ENCODE measurements around the gene TEP1. TPM values are rescaled to one million over a fixed set of nuclear protein-coding genes. Genes with fewer than 3 reads are reported as not detected.

Gene TEP1
- polyA plus RNA-seq, 1 donor from 2014 or later, result 5.2 TPM

DNA sequence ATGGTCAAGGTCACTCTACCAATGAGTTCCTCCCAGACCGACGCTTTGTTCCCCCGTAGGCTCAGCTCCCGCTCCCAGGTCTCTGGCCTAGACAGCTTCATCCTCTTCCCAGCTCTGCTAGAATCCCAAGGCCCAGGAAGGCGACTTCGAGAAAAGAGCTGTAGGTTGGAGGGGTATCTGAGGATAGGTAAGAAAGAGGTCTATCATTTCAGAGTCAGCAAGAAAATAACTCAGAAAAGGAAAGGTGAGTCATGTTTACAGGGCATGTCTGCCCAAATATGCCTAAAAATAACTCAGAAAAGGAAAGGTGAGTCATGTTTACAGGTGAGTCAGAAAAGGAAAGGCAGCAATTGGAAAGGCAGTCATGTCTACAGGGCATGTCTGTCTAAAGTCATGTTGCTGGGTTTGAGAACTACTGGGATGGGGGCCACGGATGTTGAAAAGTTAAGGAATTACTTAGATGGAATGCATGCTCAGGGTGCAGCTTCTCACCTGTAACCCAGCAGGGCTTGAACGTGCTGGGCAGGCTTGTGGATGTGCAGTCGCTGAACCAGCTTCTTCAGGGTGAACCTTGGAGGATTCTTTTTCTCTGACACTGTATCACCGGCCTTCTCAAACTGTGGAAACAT lies 12.2 kb downstream of the TEP1 start:
- no peak for TF ChIP-seq EP300 (conservative IDR thresholded peaks at IDR 0.05; ENCODE audit: poor library complexity, severe bottlenecking)
- TF ChIP-seq POLR2AphosphoS5 (IDR thresholded peaks at IDR 0.05), result no peak
- TF ChIP-seq SMC3 (conservative IDR thresholded peaks at IDR 0.05; ENCODE audit: poor library complexity), result no peak
- TF ChIP-seq EZH2 (IDR thresholded peaks at IDR 0.05; ENCODE audit: borderline replicate concordance, insufficient read depth, low read length, poor library complexity, severe bottlenecking), result no peak
- no peak for TF ChIP-seq MXI1 (conservative IDR thresholded peaks at IDR 0.05; ENCODE audit: poor library complexity, severe bottlenecking)
- TF ChIP-seq TAF1 (IDR thresholded peaks at IDR 0.05; ENCODE audit: low read depth), result no peak
- TF ChIP-seq, protein P1, sequence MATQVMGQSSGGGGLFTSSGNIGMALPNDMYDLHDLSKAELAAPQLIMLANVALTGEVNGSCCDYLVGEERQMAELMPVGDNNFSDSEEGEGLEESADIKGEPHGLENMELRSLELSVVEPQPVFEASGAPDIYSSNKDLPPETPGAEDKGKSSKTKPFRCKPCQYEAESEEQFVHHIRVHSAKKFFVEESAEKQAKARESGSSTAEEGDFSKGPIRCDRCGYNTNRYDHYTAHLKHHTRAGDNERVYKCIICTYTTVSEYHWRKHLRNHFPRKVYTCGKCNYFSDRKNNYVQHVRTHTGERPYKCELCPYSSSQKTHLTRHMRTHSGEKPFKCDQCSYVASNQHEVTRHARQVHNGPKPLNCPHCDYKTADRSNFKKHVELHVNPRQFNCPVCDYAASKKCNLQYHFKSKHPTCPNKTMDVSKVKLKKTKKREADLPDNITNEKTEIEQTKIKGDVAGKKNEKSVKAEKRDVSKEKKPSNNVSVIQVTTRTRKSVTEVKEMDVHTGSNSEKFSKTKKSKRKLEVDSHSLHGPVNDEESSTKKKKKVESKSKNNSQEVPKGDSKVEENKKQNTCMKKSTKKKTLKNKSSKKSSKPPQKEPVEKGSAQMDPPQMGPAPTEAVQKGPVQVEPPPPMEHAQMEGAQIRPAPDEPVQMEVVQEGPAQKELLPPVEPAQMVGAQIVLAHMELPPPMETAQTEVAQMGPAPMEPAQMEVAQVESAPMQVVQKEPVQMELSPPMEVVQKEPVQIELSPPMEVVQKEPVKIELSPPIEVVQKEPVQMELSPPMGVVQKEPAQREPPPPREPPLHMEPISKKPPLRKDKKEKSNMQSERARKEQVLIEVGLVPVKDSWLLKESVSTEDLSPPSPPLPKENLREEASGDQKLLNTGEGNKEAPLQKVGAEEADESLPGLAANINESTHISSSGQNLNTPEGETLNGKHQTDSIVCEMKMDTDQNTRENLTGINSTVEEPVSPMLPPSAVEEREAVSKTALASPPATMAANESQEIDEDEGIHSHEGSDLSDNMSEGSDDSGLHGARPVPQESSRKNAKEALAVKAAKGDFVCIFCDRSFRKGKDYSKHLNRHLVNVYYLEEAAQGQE (IDR thresholded peaks at IDR 0.05; ENCODE audit: borderline replicate concordance), result no peak
- TF ChIP-seq, protein P2, sequence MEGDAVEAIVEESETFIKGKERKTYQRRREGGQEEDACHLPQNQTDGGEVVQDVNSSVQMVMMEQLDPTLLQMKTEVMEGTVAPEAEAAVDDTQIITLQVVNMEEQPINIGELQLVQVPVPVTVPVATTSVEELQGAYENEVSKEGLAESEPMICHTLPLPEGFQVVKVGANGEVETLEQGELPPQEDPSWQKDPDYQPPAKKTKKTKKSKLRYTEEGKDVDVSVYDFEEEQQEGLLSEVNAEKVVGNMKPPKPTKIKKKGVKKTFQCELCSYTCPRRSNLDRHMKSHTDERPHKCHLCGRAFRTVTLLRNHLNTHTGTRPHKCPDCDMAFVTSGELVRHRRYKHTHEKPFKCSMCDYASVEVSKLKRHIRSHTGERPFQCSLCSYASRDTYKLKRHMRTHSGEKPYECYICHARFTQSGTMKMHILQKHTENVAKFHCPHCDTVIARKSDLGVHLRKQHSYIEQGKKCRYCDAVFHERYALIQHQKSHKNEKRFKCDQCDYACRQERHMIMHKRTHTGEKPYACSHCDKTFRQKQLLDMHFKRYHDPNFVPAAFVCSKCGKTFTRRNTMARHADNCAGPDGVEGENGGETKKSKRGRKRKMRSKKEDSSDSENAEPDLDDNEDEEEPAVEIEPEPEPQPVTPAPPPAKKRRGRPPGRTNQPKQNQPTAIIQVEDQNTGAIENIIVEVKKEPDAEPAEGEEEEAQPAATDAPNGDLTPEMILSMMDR (IDR thresholded peaks at IDR 0.05; ENCODE audit: poor library complexity, severe bottlenecking), result no peak
- TF ChIP-seq RAD21 (conservative IDR thresholded peaks at IDR 0.05), result no peak
- Histone ChIP-seq H3K9ac (ENCODE audit: low read length) (no peak overlapping the region), H3K9me2 (ENCODE audit: insufficient read depth, low read length) (no peaks in the 10 kb centered on the region), H3K36me3 (ENCODE audit: insufficient read depth, low read length) (no peaks in the 10 kb centered on the region), H3K27me3 (ENCODE audit: insufficient read depth, low read depth, low read length) (no peaks in the 10 kb centered on the region), H3K27ac (ENCODE audit: low read length) (no peak overlapping the region), H3K4me3 (ENCODE audit: low read length) (no peak overlapping the region), H3K9me3 (ENCODE audit: low read length) (no peaks in the 10 kb centered on the region), H2AFZ (ENCODE audit: low read depth, low read length) (no peak overlapping the region), H3K4me2 (ENCODE audit: low read length) (no peak overlapping the region), H3F3A (ENCODE audit: insufficient read depth, low read length, poor library complexity, severe bottlenecking) (no peaks in the 10 kb centered on the region), H4K20me1 (ENCODE audit: insufficient read depth) (no peaks in the 10 kb centered on the region), H3K79me2 (replicated peaks; ENCODE audit: insufficient read depth, low read length) (no peaks in the 10 kb centered on the region)

DNA sequence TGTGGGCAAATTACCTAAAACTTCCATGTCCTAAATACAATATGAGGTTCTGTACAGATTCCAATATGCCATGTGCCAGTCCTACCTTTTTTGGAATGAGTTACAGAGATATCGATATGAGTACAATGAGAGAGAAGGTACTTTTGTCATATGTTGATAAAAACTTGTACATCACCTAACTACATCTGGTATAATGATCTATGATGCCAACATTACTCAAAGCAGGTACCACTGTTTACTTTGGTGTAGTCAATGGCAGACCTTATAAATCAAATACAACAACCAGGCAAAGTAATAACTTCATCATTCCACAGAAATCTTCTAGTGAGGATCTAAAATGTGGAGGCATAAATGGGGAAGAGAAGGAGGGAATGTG lies 12.7 kb downstream of the TEP1 start:
- no peak overlapping the region for H3K4me2 ChIP-seq (ENCODE audit: low read length)
- H2AFZ ChIP-seq (ENCODE audit: low read depth, low read length), result no peak overlapping the region
- no peaks in the 10 kb centered on the region for H3K9me2 ChIP-seq (ENCODE audit: insufficient read depth, low read length)
- H3K4me3 ChIP-seq (ENCODE audit: low read length), result no peak overlapping the region
- H3F3A ChIP-seq (ENCODE audit: insufficient read depth, low read length, poor library complexity, severe bottlenecking), result no peaks in the 10 kb centered on the region
- H3K27ac ChIP-seq (ENCODE audit: low read length), result no peak overlapping the region
- no peaks in the 10 kb centered on the region for H3K9me3 ChIP-seq (ENCODE audit: low read length)
- TF ChIP-seq TAF1 (IDR thresholded peaks at IDR 0.05; ENCODE audit: low read depth) (no peak), EP300 (conservative IDR thresholded peaks at IDR 0.05; ENCODE audit: poor library complexity, severe bottlenecking) (no peak), SMC3 (conservative IDR thresholded peaks at IDR 0.05; ENCODE audit: poor library complexity) (no peak), EZH2 (IDR thresholded peaks at IDR 0.05; ENCODE audit: borderline replicate concordance, insufficient read depth, low read length, poor library complexity, severe bottlenecking) (no peak), POLR2AphosphoS5 (IDR thresholded peaks at IDR 0.05) (no peak), MXI1 (conservative IDR thresholded peaks at IDR 0.05; ENCODE audit: poor library complexity, severe bottlenecking) (no peak), RAD21 (conservative IDR thresholded peaks at IDR 0.05) (no peak)
- TF ChIP-seq, protein P1 (IDR thresholded peaks at IDR 0.05; ENCODE audit: borderline replicate concordance), result no peak
- TF ChIP-seq, protein P2 (IDR thresholded peaks at IDR 0.05; ENCODE audit: poor library complexity, severe bottlenecking), result no peak
- H3K36me3 ChIP-seq (ENCODE audit: insufficient read depth, low read length), result no peaks in the 10 kb centered on the region
- no peak overlapping the region for H3K9ac ChIP-seq (ENCODE audit: low read length)
- H3K27me3 ChIP-seq (ENCODE audit: insufficient read depth, low read depth, low read length), result no peaks in the 10 kb centered on the region
- H3K79me2 ChIP-seq (replicated peaks; ENCODE audit: insufficient read depth, low read length), result no peaks in the 10 kb centered on the region
- H4K20me1 ChIP-seq (ENCODE audit: insufficient read depth), result no peaks in the 10 kb centered on the region

All from neural cell (in vitro differentiated cells).